NCI-H2227 (cell line): ENCODE data around the gene ST6GALNAC5.
A peak's percentile ranks its signal among the peaks of the same experiment; 100 is the strongest.
"Not testable (repeated sequence)": the region's sequence is repeated elsewhere in the genome, so short reads cannot be mapped to it uniquely, and the experiment has no call there.

ENCODE experiments used
- DNase-seq: peaks from one replicate; lab custom pipeline; 2025; ENCODE audit not compliant: unreplicated experiment; lab: John Stamatoyannopoulos, UW

ST6GALNAC5 gene

GRCh38 chr1:76865696-76866286, 1.5 kb upstream of the ST6GALNAC5 start:
- DNase-seq: no peak

GRCh38 chr1:76866566-76866965, 714 bp upstream of the ST6GALNAC5 start:
- DNase-seq: no peak

GRCh38 chr1:76868154-76868882, 1.0 kb downstream of the ST6GALNAC5 start:
- DNase-seq: peak; percentile 76

GRCh38 chr1:76868916-76869315, 1.6 kb downstream of the ST6GALNAC5 start:
- peak; percentile 25 for DNase-seq

- DNase-seq: no peak
These were observed 2.8 kb downstream of the ST6GALNAC5 start for GRCh38 chr1:76870037-76870436.

GRCh38 chr1:76871355-76871974, 4.2 kb downstream of the ST6GALNAC5 start:
- DNase-seq: no peak

GRCh38 chr1:76872944-76873343, 5.7 kb downstream of the ST6GALNAC5 start:
- DNase-seq: no peak

- DNase-seq: no peak
These were observed 9.5 kb downstream of the ST6GALNAC5 start for GRCh38 chr1:76876655-76877395.

GRCh38 chr1:76879014-76879413, 11.7 kb downstream of the ST6GALNAC5 start:
- not testable (repeated sequence) for DNase-seq

- no peak for DNase-seq
These were observed 14.5 kb downstream of the ST6GALNAC5 start for GRCh38 chr1:76881762-76882161.

GRCh38 chr1:76891931-76892622, 24.8 kb downstream of the ST6GALNAC5 start:
- no peak for DNase-seq

- no peak for DNase-seq
These were observed 25.4 kb downstream of the ST6GALNAC5 start for GRCh38 chr1:76892675-76893074.

GRCh38 chr1:76901158-76901767, 34.0 kb downstream of the ST6GALNAC5 start:
- DNase-seq: peak; percentile 11

- no peak for DNase-seq
These were observed 38.8 kb downstream of the ST6GALNAC5 start for GRCh38 chr1:76905876-76906595.

GRCh38 chr1:76909311-76909710, 42.0 kb downstream of the ST6GALNAC5 start:
- no peak for DNase-seq

- DNase-seq: no peak
These were observed 51.8 kb downstream of the ST6GALNAC5 start for GRCh38 chr1:76919085-76919484.

GRCh38 chr1:76921590-76921989, 54.3 kb downstream of the ST6GALNAC5 start:
- DNase-seq: no peak

- no peak for DNase-seq
These were observed 58.5 kb downstream of the ST6GALNAC5 start for GRCh38 chr1:76925825-76926224.

- DNase-seq: no peak
These were observed 61.2 kb downstream of the ST6GALNAC5 start for GRCh38 chr1:76928522-76928921.

GRCh38 chr1:76929136-76929535, 61.9 kb downstream of the ST6GALNAC5 start:
- no peak for DNase-seq
